Cerebellar nuclear complex (tissue), 1 donor: ENCODE data around the gene NPM1.
"Not testable (repeated sequence)": the region's sequence is repeated elsewhere in the genome, so short reads cannot be mapped to it uniquely, and the experiment has no call there.

Source experiments
- DNase-seq, 2 experiments: peaks; one replicate each; lab custom pipeline; 2025; lab: John Stamatoyannopoulos, UW

Gene NPM1, protein sequence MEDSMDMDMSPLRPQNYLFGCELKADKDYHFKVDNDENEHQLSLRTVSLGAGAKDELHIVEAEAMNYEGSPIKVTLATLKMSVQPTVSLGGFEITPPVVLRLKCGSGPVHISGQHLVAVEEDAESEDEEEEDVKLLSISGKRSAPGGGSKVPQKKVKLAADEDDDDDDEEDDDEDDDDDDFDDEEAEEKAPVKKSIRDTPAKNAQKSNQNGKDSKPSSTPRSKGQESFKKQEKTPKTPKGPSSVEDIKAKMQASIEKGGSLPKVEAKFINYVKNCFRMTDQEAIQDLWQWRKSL

DNA sequence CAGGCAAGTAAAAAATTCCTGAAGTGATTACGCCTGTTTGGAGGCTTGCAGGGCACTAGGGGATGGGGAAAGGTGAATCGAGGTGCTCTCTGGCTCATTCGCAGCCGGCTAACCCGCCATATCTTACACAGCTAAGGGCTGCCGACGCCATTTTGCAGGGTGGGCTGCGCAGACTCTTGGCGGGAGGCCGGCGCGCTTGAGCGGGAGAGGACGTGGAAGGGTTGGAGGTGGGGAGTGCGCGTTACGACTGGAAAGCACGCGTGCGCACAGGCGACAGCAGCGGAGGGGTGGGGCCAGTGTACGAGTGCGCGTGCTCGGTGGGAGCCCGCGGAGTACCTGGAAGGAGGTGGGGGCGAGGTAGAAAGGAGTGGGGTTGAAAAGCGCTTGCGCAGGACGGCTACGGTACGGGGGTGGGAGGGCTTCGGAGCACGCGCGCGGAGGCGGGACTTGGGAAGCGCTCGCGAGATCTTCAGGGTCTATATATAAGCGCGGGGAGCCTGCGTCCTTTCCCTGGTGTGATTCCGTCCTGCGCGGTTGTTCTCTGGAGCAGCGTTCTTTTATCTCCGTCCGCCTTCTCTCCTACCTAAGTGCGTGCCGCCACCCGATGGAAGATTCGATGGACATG lies at the start of gene NPM1:
Gene NPM1, plus strand, starts transcription at position 505 of the 625 bp plus-strand sequence. Its CDS starts 100 bp downstream, at position 605.
- peak; percentile 63 to 94 for DNase-seq

DNA sequence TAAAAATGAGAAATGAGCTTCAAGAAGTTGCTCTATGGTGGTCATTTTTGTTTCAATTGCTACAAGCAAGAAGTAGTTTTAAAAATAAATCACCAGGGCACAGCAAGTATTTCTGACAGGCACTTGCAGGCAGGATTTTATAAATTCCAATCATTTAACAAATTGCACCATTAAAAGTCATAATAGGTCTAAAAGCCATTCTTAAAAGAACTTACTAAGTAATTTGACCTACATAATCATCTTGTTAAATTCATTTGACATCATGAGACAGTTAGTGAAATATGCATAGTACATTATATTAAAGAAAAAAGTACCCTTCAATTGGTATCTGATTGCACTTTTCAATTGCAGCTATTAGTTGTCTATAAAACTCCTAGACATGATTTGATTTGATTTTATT lies 47.6 kb upstream of the NPM1 start:
- no peak for DNase-seq

DNA sequence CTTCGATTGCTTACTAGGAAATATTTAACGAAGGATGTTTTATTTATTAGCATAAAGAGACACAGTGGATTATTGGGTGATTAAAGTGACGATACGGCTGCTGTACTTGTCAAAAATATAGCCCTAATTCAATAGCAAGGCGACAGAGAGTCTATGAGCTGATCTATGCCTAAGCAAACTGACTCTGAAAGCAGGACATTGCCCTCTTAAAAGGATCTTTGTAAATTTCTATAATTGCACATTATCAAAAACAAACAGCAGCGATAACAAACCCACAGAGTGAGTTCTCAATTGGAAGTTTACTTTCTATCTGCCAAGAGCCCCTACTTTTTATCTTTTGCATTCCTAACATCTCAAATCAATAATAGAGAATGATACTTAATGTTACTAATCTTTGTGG lies 47.2 kb upstream of the NPM1 start:
- DNase-seq: no peak

DNA sequence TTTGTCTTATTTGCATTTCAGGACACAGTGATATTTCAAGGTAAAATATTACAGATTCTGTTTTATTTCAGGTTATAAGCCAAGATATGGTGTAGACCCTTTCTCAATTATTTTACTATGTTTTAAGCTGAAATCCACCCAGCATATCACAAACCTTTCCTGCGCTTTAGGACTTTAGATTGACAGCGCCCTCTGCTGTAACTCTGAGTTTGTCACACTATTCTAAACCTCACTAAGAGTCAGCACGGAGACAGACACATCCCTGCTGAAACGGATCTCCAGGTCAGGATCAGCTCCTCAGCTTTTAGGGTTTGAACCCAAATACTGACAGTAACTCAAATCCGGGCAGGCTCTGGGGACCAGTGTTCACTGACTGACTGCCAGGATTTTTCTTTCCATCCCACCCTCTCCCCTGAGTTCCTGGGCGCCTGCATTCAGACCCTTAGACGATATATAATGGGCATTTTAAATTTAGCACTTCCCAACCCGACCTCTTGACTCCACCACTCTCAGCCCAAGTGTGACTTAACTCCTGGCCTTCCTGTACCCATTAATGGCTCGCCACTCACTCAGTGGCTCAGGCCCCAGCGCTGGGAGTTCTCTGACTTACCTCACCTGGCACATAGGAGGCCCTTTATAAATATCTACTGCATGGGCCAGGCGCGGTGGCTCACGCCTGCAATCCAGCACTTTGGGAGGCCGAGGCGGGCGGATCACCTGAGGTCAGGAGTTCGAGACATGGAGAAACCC lies 45.1 kb upstream of the NPM1 start:
- DNase-seq: peak in 1 of 2 experiments; percentile 54

DNA sequence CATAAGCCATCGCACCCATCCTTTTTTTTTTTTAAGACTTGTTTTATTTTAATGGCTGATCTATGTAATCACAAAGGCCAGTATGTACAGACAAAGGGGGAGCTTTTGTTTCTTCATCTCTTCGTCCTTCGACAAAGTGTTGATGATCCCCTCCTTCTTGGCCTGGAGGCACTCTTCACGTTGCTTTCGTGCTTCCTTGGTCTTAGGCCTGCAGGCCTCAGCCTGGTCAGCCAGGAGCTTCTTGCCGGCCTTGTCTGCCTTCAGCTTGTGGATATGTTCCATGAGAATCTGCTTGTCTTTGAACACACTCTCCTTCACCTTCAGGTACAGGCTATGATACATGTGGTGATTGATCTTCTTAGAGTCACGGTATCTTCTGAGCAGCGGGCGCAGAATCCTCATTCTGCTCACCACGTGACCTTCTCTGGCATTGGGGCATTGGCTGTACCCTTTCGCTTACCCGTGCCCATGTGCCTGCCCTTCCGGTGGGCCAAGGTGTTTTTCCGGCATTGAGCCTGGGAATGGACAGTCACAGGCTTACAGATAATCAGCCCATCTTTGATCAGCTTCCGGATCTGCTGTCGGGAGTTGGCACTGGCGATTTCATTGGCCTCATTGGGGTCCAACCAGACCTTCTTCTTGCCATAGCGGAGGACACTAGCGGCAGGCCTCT lies 42.6 kb upstream of the NPM1 start:
- DNase-seq: no peak

DNA sequence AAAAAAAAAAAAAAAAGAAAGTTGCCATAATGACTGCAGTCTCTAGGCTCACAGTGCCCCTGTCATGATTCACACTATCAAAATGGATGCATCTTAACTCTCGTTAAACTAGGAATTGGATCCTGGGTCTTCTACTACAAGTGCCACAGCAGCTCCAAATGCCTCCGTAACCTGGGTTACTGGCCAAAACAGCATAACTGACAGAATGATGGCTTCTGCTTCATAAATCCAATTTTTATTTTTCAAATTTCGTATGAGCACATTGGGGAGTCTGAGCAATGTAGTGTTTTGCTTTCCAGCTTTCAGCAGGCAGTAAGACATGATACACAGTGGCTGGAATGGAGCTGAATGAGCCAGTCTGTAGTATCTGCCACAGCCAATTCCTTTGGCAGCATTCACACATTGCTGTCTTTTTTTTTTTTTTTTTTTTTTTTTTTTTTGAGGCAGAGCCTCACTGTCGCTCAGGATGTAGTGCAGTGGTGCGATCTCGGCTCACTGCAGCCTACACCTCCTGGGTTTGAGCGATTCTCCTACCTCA lies 36.0 kb upstream of the NPM1 start:
- no peak for DNase-seq

DNA sequence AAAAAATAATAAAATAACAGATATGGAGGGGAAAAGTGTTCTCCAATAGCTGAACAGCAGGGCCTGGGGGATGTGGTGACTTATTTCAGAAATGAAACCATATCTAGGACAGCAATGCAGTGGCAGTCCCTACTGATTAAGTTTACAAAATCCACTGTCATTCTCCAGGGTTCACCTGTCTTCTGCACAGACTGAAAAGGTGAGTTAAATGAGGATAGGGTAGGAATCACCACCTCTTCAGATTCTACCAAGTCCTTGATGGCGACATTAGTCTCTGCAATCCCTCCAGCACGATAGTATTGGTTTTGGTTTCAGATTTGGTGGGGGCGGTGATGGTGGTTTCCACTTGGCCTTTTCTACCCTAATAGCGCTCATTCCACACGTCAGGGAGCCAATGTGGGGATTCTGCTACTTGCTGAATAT lies 32.3 kb upstream of the NPM1 start:
- DNase-seq: no peak

DNA sequence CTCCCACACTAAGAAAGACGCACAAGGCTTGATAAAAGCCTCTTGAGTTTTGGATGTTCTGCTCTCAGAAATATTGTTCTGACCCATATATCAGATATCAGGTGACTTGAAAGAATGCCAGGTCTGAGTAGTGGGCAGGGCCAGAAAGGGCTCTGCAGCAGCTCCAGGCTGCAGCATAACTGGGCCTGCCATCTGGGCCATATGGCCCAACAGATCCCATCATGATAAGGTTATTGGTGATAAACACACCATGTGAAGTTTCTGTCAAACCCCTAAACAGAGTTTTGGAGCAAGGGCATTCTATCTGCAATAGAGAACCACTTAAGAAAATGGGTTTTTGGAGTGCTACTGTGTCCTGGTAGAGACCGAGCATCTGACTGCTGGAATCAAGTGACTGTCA lies 29.8 kb upstream of the NPM1 start:
- no peak for DNase-seq

DNA sequence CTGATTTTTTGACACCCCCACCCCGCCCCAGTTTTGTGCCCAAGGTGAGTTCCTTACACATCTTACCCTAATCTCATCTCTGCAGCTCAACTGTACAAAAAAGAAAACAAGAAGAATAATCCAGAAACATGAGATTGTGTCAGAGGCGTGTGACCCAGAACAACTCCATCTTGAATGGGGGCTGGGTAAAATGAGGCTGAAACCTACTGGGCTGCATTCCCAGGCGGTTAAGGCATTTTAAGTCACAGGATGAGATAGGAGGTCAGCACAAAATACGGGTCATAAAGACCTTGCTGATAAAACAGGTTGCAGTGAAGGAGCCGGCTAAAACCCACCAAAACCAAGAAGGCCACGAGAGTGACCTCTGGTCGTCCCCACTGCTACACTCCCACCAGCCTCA lies 26.5 kb upstream of the NPM1 start:
- DNase-seq: not testable (repeated sequence)

DNA sequence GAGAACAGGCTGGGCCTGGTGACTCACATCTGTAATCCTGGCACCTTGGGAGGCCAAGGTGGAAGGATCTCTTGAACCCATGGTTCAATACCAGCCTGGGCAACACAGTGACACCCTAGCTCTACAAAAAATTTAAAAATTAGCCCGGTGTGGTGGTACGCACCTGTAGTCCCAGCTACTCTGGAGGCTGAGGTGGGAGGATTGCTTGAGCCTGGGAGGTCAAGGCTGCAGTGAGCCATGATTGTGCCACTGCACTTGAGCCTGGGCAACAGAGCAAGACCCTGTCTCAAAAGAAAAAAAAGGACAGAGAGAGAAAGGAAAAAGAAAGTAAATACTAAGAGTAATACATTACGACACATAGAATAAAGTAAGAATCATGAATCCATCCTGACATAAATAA lies 24.4 kb upstream of the NPM1 start:
- DNase-seq: not testable (repeated sequence)

DNA sequence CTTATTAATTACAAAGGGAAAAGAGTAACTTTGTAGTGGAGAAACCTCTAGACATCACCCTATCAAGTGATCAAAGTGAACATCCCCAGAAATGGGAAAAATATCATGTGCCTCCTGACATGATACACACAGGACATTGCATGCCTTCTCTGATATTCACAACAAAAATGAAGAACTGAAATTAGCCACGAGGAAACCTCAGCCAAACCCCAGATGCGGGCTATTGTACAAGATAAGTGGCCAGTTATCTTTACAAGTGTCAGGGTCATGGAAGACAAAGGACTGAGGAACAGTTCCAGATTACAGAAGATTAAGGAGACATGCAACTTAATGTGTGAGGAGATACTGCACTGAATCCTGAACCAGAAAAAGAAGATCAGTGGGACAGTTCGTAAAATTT lies 23.8 kb upstream of the NPM1 start:
- DNase-seq: no peak

DNA sequence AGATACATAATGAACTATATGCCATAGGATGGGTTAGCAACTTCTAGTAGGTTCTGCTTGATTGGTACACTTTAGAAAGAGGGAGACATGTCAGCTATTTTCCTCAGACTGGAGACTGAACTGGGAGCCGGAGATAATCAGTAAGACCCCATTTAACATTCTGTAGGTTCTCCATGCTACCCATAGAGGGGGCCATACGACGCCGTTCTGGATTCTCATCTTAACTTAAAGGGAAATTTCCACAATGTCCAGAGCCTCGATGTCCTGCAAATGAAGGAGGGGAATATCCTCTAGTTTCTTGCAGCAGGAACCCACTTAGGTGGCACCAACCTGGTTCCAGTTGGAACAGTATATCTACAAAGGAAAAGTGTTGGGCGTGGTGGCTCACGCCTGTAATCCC lies 22.3 kb upstream of the NPM1 start:
- DNase-seq: no peak

DNA sequence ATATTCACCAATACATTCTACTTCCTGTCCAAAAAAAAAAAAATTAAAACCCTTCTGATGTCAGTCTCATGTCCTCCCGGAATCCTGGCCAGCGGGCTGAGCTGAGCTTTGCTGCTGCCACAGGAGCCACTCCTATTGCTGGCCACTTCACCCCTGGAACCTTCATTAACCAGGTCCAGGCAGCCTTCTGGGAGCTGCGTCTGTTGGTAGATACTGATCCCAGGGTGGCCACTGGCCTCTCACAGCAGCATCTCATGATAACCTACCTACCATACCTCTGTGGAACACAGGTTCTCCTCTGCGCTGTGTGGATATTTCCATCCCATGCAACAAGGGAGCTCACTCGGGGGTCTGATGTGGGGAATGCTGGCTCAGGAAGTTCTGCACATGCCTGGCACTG lies 21.0 kb upstream of the NPM1 start:
- DNase-seq: no peak

DNA sequence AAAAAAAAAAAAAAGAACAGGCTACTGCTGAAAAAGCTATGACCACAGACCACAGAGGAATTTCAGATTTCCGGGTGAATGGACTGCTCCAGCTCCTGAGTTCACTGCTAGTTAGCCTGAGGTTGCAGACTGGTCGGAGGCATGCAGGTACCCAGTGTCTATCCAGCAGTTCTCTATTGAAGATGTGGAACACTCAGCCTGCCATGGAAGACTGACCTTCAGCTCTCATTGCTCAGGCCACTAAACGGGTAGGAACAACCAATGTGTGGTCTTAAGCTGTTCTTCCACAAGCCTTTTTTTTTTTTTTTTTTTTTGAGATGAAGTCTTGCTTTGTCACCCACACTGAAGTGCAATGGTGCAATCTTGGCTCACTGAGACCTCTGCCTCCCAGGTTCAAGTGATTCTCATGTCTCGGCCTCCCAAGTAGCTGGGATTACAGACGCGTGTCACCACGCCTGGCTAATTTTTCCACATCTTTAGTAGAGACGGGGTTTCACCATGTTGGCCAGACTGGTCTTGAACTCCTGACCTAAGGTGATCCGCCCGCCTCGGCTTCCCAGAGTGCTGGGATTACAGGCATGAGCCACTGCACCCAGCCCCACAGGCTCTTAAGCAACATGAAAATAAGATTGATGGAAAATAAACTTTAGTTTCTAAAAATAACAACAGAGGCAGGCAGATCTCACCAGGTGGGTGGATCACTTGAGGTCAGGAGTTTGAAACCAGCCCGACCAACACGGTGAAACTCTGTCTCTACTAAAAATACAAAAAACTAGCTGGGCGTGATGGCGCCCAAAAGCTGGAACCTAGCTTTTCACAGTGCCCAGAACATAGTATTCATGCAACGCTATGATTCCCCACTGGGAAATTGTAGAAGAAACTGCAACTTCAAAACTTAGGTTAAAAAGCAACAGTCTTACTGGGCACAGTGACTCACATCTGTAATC lies 20.0 kb upstream of the NPM1 start:
- no peak for DNase-seq

DNA sequence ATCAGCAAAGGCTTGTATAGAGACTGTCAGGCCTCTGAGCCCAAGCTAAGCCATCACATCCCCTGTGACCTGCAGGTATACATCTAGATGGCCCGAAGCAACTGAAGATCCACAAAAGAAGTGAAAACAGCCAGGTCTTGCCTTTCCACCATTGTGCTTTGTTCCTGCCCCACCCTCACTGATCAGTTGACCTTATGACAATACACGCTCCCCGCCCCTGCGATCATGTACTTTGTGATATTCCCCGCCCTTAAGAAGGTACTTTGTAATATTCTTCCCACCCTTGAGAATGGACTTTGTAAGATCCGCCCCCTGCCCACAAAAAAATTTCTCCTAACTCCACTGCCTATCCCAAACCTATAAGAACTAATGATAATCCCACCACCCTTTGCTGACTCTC lies 18.6 kb upstream of the NPM1 start:
- DNase-seq: no peak

DNA sequence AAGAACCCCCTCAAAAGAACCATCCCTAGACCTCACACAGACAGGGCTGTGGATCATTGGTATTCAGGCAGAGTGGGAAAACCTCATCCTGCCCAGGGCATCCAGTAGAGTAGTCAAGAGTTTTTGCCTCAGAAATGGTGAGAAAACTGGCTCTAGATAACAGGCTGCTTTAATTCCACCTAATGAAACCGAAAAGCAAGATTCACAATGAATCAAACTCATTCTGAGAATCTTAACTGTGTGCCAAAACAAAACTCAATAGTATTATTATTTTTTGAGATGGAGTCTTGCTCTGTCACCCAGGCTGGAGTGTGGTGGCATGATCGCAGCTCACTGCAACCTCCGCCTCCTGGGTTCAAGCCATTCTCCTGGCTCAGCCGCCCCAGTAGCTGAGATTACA lies 17.8 kb upstream of the NPM1 start:
- DNase-seq: no peak

DNA sequence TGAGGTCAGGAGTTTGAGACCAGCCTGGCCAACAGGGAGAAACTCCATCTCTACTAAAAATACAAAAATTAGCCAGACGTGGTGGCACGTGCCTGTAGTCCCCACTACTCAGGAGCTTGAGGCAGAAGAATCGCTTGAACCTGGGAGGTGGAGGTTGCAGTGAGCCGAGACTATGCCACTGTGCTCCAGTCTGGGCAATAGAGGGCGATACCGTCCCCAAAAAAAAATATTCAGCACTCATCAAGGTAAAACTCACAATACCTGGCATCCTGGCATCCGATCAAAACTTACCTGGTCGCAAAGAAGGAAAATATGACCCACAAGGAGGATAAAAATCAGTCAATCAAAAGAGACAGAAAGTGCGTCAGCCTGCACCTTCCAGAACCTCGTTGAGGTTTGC lies 16.8 kb upstream of the NPM1 start:
- DNase-seq: not testable (repeated sequence)

DNA sequence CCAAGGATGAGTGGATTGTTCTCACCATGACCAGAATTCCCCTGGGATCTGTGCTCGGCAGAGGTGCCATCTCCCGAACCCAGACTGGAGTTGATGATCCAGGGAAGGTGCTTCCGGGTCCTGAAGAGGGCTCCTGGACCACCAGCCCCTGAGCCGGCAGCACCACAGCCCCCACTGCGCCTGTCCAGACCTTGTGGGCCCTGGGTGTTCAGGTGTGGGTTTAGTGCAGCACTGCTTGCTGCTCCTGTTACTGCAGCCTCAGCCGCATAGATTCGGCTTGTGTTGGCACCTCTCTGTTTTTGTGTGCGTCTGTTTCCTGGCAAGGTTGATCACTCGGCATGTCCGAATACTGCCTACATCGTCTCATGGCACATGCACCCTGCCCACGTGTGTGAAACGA lies 16.3 kb upstream of the NPM1 start:
- DNase-seq: no peak

DNA sequence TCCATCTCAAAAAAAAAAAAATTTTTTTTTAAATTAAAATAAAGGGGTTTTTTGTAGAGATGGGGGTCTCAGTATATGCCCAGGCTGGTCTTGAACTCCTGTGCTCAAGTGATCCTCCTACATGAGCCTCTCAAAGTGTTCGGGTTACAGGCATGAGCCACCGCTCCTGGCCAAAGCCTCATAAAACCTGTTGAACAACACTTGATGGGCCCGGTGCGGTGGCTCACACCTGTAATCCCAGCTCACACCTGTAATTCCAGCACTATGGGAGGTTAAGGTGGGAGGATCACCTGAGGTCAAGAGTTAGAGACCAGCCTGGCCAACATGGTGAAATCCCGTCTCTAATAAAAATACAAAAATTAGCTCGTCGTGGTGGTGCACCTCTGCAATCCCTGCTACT lies 7.7 kb upstream of the NPM1 start:
- DNase-seq: no peak

DNA sequence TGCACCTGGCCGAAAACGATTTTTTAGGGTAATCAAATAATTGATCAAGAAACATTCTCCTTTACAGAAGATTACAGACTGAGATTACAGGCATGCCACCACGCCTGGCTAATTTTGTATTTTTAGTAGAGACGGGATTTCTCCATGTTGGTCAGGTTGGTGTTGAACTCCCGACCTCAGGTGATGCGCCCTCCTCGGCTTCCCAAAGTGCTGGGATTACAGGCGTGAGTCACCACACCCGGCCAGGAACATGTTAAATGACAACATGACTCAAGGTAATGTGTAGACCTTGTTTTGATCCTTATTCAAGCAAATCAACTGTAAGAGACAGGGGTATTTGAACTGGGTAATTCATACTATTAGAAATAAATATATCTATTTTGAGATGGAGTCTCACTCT lies 3.2 kb upstream of the NPM1 start:
- not testable (repeated sequence) for DNase-seq

DNA sequence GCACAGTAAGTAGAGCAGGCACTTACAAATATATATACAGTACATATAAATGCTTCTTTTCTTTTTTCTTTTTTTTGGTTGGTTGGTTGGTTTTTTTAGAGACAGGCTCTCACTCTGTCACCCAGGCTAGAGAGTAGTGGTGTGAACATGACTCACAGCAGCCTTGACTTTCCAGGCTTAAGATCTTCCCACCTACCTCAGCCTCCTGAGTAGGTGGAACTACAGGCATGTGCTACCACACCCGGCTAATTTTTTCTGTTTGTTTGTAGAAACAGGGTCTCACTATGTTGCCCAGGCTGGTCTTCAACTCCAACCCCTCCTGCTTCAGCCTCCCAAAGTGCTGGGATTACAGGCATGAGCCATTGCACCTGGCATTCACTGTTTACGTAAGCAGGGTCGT lies 2.6 kb upstream of the NPM1 start:
- DNase-seq: not testable (repeated sequence)
